G401 (cell line): ENCODE results near the gene RND3. TPM values are rescaled to one million over a fixed set of nuclear protein-coding genes. Genes with fewer than 3 reads are reported as not detected.

Experiments used
- DNase-seq: peaks from one replicate; pipeline ENCODE4 v3.0.0-alpha.2; 2015; ENCODE audit warnings: low spot score
- in situ Hi-C: cut with HindIII; loops from 2 replicates; pipeline ENCODE4 v1.10.0; 2016; ENCODE audit warnings: low sequenced_read_pairs, mixed read lengths
- total RNA-seq: library from RNA; depleted of rRNA; stranded (reverse); fragments of >200 nt; shearing (Covaris generic); gene quantifications from 2 replicates; pipeline ENCODE4 v1.2.3, GENCODE V29; 2014

RND3 gene
- total RNA-seq, 1 experiment from 2014 or later = 277 TPM

DNA sequence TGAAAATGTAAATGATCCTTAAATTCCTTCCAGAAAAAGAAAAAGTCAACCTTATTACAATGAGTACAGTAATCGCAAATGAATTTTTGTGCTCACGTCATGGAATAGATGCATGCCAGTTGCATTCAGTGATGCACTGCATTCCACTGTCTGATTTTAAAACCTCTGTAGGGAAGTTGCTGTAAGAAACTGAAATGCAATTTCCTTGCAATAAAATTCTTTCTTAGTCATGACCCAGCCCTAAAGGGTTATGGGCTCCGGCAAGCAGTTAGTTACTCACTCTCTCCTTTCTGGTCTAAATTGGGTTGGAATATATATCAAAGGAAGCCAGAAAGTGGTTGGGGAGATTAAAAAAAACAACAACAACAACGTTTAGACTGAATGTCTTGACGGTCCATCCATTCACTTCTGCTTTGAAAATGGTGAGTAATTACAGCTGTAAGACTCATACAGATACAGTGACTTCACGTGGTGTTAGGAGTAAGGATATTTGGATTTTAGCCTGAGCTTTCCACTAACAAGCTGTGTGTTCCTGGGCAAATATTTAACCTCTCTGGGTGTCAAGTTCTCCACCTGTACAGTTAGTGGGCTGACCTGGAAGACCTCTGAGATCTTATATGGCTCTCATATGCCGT is 8.6 kb upstream of the RND3 start:
- DNase-seq = no peak
- in situ Hi-C loops = no loop called here

DNA sequence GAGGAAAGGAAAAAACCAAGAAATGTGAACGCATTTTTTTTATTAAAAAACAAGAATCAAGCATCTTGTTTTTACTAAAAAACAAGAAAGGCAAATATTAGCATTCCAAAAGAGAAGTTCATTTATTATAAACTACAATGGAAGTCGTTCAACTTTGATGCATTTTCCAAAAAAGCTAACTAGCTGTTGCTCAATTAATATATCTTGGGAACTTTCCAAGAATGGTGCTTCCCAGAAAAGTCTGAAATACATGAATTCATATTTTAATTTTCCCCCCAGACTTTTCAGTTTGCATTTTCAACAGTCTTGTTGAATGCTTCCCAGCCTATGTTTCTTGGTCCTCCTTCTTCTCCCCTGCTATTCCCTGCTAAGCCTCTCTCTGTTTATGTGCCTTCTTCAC is 7.5 kb upstream of the RND3 start:
- in situ Hi-C loops = no loop called here
- DNase-seq = no peak

DNA sequence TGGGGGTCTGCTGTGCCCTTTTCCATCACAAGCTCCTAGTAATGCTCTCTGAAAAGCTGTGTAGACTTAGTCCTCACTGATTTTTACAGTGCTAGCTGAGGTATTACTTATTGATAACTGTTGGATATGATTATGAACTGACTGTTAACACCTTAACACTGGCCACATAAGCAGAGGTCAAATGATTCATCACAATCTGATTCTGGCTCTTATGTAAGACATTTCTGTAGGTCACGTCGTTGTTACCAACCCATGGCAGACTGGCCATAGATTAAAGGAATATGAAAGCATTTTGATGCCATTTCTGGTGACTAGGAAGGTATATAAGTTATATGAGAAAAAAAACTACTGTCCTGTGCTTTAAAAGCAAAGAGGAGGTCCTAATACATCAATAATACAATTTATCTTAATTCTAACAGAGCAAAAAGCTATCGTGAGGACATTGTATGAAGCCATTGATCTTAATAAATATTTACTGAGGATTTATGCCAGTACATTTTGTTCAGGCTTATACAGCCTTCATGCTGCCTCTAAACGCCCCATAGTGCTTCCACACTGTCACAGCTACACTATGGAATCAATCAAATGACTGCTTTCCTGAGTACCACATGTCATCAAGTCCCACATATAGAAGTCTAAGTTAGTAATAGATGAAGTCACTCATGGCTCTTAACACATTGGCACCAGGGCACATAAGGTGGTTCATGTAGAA is 6.9 kb upstream of the RND3 start:
- in situ Hi-C loops = no loop called here
- DNase-seq = no peak

DNA sequence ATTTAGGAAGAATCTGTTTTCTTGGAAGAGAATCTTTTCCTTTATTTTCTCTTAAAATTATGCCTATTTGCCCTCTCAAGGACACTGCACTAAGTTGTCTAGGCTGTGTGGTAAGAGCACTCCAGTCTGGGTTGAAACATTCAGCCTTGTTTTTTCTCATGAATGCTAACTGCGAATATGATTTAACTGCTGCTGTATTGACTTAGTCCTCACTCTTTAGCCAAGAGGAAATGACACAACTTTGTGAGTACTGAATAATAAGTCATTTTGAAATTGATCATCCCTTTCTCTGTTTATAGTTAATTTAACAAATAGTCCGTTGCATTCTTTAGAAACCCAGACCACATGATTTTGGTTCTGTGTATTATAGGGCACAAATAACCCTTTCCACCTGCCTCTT is 4.5 kb upstream of the RND3 start:
- DNase-seq = no peak
- in situ Hi-C loops = no loop called here

DNA sequence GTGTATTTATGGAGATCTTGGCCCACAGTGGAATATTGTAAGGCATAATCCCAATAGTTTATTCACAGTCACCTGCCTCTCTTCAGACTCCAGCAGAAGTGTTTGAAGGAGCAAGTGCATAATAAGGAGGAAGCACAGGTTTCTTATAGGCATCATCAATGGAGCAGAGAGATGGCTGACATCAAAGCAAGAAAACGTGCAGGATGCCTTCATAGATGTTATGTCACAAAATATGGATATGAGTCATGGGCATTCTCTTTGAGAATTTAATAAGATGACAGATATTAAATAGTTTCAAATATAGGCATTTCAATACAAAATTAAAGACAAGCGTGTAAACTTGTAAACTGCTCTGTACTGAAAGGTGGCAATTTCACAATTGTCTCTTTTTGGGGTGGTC is 4.0 kb upstream of the RND3 start:
- in situ Hi-C loops = no loop called here

DNA sequence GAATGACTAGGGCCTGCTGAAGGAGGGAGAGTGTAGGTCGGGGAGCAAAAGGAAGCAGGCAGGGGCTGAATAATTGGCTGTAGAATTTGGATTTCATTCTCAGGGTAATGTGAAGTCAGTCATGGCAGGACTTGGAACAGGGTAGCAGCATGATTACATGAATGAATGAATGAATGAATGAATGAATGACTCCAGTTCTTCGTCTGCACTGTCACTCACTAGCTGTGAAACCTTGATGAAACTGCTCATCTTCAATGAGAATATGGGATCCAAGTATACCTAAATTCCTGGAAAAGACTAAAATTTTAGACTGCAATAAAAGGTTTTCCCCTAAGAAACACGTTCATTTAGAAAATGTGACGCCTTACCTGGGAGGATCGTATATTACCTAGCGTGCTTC is 3.0 kb upstream of the RND3 start:
- no peak for DNase-seq
- in situ Hi-C loops = no loop called here

More for the DNA sequence above, 4.0 kb upstream of the RND3 start:
- DNase-seq = no peak

DNA sequence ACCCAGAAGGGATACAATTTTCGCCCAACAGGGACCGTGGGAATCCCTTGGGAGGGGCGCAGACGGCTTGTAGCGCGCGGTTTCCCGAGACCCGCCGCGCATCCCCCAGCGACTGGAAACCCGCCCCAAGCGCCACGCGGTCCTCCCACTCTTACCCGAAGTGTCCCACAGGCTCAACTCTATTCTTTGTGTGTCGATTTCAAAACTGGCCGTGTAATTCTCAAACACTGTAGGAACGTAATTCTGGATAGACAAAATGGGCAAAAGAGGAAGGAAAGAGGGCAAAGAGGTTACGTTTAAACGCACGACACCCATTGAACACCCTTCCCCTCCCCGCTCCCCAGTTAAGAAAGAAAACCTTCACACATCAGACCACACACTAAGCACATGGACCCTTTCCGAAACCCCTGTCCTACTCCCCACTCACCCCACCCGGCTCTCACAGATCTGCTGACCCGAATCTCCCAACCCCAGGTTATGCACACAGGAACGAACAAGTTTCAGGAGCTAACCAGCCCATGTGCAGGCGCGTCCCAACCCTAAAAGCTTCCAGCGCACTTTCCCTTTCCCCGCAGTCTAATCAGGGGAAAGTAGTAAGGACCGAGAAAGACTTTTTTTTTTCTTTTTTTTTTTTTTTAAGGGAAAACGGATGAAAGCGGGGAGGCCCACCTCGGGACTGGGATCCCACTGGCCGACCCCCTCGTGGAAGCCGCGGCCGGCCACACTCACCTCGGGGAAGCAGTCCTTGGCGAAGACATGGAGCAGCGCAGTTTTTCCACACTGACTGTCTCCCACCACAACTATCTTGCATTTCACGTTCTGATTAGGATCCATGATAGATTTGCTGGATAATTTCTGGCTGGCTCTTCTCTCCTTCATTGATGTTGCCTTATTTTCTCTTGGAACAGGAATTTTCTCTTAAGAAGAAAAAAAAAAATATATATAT is 655 bp downstream of the RND3 start:
- no peak for DNase-seq
- in situ Hi-C loops = no loop called here

DNA sequence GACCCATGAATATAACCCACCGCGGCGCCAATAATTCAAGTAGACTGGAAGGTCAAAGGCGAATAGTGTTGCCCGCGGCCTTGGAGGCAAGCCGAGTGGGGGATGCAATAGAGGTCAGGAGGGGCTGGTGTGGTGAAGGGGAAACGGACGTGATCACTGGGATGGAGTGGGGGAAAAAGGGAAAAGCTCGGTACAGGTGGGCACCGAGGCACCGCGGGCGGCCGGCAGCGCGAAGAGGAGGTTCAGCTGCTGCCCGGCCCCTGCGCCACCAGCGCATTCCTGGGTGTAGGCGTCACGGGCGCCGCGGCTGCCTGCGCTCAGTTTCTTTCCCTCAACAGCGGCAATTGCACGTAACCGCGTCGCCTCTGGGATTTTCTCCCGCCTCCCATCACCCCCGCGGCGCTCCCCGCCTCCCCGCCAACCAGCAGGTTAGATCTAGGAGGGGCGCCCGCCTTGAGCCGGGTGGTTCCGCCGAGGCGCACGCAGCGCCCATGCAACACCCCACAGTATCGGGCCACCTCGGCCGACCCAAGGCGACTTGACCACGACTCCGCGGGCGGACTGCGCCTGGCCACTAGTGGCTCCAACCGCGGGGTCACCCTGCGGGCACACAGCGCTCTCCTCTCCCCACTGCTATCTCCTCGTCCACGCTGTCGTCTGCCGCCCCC is 1.5 kb downstream of the RND3 start:
- no peak for DNase-seq
- in situ Hi-C loops = no loop called here

DNA sequence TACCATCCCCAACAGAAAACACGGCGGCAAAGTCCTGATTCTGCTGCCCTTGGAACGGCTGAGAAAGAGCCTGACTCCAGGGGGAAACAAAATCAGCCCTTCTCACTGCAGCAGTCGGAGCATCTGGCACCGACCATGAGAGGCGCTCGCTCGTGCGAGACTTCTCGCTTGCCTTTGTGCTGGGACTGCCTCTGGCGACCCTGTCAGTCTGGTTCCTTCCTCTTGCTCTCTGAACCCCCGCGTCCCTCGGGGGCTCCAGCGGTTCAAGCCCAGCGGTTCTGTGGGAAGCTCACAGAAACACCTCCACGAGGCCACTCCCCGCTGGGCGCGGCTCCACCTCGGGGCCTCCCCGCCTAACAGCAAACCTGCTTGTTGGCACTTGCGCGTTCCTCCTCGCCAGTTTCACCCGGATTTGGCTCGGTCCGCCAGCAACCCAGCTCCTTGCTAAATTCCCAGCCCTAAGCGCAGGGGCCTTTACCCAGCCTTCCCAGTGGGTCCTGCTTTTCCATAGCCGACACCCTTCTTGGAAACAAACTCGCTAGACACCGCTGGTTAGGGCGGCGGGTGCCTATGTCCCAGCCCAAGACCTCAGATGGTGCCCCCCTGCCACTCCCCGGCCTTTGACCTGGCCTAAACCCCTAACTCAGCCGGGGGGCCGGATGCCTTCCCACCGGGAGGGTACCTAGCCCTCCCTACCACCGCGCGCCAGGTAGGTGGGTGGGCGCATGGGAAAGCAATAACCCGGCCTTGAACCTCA is 2.2 kb downstream of the RND3 start:
- in situ Hi-C loops = no loop called here
- no peak for DNase-seq

DNA sequence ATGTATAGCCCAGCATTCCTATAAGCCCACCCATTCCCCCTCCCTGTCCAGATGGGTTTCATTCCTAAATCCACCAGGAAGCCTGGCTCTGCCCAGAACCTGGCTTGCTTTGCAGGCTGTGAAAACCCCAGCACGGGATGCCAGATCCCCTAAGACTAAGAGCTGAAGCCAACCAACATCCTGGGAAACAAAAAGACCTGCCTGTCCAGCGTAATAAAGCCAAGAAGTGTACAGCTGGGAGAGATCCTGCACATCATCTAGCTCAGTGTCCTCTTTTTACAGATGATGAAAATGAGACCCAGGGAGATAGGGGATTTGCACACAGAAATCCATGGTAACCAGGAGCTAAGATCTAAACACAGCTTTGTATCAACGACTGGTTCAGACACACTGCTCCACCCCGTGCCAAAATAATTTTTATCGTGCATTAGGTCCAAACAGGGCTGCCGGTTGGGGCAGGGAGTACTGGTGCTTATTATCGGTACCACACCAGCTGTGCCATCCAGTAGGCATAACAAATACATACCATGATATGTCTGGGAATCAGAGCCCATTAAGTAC is 2.9 kb downstream of the RND3 start:
- no peak for DNase-seq
- in situ Hi-C loops = no loop called here

DNA sequence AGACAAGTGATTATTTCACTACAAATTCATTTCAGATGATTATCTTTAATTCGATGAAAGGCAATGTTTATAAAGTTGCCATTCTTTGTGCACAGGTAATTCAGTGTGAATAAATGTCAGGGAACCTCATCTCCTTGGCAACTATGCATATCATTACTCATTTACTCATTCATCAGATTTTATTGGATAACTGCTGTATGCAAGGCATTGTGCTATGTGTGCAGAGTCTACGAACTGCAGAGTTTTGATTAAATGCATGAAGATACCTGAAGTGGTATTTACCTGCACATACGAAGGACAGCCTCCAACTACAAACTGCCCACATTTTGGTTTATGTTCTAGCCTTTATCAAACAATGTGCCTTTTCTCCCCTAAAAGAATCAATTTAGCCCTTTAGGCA is 3.5 kb downstream of the RND3 start:
- DNase-seq = no peak
- in situ Hi-C loops = no loop called here

DNA sequence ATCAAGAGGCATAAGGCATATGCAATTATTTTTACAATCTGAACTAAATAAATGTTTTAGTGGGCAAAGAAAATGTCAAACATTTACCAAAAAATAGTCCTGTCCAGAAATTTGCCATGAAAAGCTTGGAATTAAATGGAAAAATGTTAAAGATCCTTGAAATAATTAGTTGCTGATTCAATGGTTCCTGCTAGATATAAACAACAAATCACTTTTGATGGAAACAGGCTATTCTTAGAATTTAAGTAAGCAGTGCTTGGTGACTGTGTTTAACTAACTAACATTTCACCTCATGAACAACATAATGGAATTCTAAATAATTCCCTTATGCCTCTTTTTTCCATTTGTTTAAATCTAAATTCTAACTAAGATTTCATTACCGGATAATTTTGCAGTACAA is 3.9 kb downstream of the RND3 start:
- in situ Hi-C loops = no loop called here

DNA sequence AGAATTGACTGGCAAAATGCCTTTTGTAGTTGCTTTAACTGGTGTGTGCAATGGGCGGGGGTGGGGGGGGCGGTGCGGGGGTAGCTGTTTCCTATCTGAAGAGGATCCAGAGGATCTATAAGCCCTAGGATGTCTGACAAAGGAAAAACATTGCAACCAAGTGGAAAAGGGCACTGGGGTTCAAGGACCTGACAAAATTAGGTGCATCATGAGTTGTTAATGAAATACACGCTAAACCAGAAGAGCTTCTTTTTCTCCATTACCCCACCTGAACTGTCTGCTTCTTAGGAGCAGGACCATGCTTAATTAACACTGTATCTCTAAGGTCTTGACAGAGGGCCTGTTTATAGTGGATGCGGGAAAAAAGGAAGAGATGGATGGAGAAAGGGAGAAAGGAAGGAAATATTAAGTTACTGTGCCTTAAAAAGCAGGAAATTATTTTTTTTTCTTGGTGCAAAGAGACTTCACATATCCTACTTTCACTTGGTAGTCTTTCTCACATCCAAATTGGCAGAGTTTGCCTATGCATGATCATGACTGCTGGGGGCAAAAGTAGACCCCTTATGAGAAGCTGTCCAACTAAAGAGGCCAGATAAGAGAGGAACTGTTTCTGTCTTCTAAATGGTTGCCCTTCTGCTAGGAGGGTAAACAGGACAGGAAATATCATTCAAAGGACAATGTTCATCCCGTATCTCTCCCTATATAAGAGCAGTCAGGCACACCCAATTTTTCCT is 4.6 kb downstream of the RND3 start:
- DNase-seq = no peak
- in situ Hi-C loops = no loop called here

More for the DNA sequence above, 3.9 kb downstream of the RND3 start:
- DNase-seq = no peak

DNA sequence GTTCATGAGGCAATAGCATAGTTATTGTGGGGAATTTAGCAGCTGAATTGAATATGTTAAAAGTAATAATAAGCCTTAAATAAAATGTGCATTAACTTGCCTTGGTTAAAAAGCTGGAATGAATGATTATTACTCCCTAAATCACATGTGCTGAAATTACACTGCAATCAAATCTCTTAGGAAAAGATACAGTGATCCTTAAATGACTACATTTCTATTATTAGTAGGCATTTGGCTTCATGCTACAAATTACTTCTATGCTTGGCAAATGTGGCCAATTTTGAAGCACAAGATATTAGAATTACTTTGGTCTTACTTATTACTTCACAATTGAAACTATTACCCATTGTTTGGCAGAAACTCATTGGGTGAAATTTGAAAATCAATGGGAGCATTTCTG is 5.4 kb downstream of the RND3 start:
- in situ Hi-C loops = no loop called here
- no peak for DNase-seq

DNA sequence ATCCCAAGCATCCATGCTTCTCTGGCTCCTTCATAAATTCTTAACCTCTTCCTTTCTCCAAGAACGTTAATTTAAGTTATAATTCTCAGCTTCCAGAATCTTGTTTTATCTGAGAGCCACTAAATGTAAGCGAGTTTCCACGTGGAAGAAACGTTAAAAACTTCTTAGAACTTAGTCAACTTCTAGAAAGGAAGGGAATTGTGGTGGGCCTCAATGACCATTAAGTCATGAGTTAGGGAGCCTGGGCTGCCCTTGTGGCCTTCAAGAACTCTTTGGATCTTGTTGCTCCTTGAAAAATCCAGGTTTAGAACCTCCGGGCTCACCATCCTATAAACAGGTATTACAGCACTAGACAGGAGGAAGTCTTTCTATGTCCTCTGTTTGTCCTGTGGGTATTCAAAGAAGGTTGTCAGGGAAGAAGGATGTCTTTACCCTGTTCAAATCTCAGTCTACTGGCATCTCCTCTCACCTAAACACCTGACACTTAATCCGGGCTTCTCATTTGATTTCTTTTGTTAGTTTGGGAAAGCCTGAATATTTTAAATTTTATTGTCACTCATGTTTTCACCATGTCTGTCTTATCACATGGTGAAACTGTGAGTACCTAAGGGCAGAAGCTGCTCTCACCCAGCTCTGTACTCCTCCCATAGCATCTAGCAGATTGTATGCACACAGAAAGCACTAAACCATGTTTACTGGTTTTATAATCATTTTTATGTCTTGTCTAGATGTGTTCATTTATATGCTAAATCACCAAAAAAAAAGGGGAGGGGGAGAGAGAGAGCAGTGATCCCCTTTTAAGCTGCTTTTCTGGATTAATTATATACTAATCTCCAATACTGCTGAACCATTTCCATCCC is 6.3 kb downstream of the RND3 start:
- in situ Hi-C loops = no loop called here
- DNase-seq = no peak

DNA sequence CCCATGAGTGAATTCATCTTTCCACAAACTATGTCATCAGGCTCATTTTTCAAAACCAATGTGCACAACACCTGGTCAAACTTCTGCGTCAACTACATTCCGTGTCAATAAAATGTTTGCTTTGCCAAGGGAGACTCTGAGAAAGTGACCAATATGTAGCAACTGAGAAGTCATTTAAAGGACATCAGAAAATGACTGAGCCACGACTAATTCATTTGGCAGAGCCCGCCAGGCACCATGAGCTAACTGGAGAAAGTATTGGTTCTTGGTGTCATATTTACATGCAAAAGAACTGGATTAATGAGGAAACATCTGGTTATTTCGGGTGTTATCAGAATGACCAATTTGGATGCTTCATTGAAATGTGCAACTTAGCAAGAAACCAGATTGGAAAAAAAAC is 7.2 kb downstream of the RND3 start:
- no peak for DNase-seq
- in situ Hi-C loops = no loop called here
